Measurements from ENCODE around the gene STS.

Gene STS

DNA sequence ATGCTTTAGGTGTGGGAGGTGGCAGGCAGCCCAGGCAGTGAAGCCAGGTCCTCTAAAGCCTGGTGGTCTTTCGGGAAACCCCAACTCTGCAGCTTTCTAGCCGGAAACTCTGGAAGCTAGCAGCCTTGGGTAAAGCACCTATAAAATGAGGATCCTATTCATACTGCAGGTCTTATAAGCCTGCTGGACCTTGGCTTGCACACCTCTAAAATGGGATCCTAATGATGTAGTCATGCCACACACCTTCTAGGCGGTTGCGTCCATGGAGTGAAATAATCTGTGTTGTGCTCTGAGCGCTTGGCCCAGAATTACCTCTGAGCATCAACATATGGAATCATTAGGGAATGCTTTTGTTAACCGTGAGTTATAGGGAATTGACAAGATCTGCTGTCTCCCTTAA lies 36.0 kb upstream of the STS start:
- Histone ChIP-seq H4K20me1 (no peaks in the 10 kb centered on the region), H3K36me3 (peaks cover 11 to 49% (median 36%) of the 10 kb centered on the region in 11 experiments), H3K4me1 (peaks cover 47 to 88% (median 80%) of the 10 kb centered on the region in 10 experiments), H3K9ac (peak overlapping the region in 8 of 11 experiments; percentile 84 to 89 (median 86); a peak in 16 of 22 replicates), H3K4me2 (peak overlapping the region; percentile 71 to 96 (median 89)), H3K9me3 (replicated peaks in 1 of 11) (peaks cover 0 to 43% (median 29%) of the 10 kb centered on the region in 11 experiments; a peak in 16 of 22 replicates), H3K27me3 (no peaks in the 10 kb centered on the region), H3K27ac (peak overlapping the region in 10 of 11 experiments; percentile 84 to 98 (median 96); a peak in 20 of 22 replicates), H3K4me3 (peak overlapping the region in 5 of 10 experiments; percentile 33 to 49 (median 41); a peak in 9 of 20 replicates)
- no peak for TF ChIP-seq Cebpa-rat (IDR thresholded peaks at IDR 0.05)

DNA sequence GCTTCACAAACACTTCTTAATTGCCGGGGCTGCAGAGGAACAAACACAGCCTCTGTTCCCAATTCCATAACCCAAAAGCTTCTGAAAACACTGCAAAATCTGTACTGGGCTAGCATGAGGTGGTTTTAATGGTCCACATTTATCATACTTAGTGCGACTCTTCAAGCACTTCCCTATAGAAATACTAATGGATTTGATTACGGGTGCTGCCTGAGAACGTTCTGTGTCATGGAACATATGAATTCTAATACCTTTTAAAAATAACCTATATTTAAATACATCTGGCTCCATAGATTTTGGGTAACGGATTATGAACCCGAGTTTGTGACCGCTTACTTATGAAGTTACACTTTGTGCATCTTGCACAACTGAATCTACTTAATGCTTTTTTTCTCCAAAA lies 35.4 kb upstream of the STS start:
- no peaks in the 10 kb centered on the region for H3K27me3 ChIP-seq
- peak overlapping the region in 4 of 10 experiments; percentile 33 to 49 (median 38); a peak in 6 of 20 replicates for H3K4me3 ChIP-seq
- peaks cover 0 to 49% (median 35%) of the 10 kb centered on the region in 11 experiments; a peak in 18 of 22 replicates for H3K9me3 ChIP-seq (replicated peaks in 1 of 11)
- peak overlapping the region; percentile 71 to 96 (median 89); a peak in 21 of 22 replicates for H3K4me2 ChIP-seq
- peaks cover 15 to 55% (median 42%) of the 10 kb centered on the region in 11 experiments for H3K36me3 ChIP-seq
- TF ChIP-seq Cebpa-rat (IDR thresholded peaks at IDR 0.05) = no peak
- peak overlapping the region in 9 of 11 experiments; percentile 91 to 98 (median 96); a peak in 18 of 22 replicates for H3K27ac ChIP-seq
- H4K20me1 ChIP-seq = no peaks in the 10 kb centered on the region
- peak overlapping the region in 7 of 11 experiments; percentile 84 to 89 (median 86); a peak in 15 of 22 replicates for H3K9ac ChIP-seq
- peaks cover 50 to 87% (median 75%) of the 10 kb centered on the region in 10 experiments for H3K4me1 ChIP-seq

DNA sequence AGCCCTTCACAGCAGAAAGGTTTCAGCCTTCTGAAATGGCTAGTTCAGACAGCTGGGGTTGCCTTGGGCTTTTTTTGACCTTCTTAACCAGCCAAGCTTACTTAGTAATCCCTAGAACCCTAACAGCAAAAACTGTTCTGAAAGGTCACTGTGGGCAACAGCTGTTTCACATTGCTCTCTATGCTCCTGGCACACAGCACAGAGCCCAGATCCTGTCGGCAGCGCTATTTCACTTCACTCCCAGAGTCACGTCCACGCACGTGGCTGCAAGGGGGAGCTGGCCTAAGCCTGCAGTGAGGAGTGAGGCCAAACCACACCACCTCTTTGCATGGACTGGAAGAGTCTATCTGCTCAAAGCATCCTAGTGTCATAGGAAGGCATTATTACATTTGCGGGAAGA lies 32.0 kb upstream of the STS start:
- Histone ChIP-seq H3K4me1 (peaks cover 41 to 70% (median 62%) of the 10 kb centered on the region in 10 experiments), H4K20me1 (no peaks in the 10 kb centered on the region), H3K9me3 (replicated peaks in 1 of 11) (peaks cover 0 to 83% (median 57%) of the 10 kb centered on the region in 11 experiments; a peak in 18 of 22 replicates), H3K9ac (no peak overlapping the region), H3K36me3 (peaks cover 15 to 81% (median 59%) of the 10 kb centered on the region in 11 experiments), H3K4me3 (no peak overlapping the region), H3K27me3 (no peaks in the 10 kb centered on the region), H3K4me2 (peak overlapping the region in 6 of 11 experiments; percentile 0 to 26 (median 15); a peak in 4 of 22 replicates), H3K27ac (peak overlapping the region in 6 of 11 experiments; percentile 2 to 94 (median 46); a peak in 10 of 22 replicates)
- TF ChIP-seq Cebpa-rat (IDR thresholded peaks at IDR 0.05) = no peak

DNA sequence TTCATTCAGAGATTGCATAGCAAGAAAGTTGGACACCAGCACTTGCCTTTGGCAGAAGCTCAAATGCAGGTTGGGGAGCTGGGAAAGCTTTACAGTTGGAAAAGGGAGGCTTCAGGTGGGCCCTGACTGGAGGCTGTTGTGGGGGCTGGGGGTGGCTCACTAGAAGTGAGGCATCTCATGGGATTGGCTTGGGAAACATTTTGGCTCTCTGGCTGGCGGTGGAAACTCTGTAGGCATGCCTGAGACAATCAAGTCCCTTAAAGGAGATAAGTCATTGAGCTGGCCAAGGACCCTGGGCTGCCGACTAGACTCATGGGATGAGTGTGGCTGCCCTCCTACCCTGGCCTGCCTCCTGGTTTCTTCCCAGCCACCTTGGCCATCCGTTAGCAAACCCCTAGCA lies 31.4 kb upstream of the STS start:
- Histone ChIP-seq H3K36me3 (peaks cover 15 to 87% (median 60%) of the 10 kb centered on the region in 11 experiments), H3K4me1 (peaks cover 41 to 70% (median 61%) of the 10 kb centered on the region in 10 experiments), H3K9me3 (replicated peaks in 1 of 11) (peaks cover 0 to 86% (median 61%) of the 10 kb centered on the region in 11 experiments; a peak in 18 of 22 replicates), H3K9ac (no peak overlapping the region), H3K27ac (peak overlapping the region in 7 of 11 experiments; percentile 5 to 94 (median 39); a peak in 9 of 22 replicates), H3K4me2 (peak overlapping the region in 4 of 11 experiments; percentile 6 to 30 (median 15); a peak in 2 of 22 replicates), H3K27me3 (no peaks in the 10 kb centered on the region), H3K4me3 (no peak overlapping the region), H4K20me1 (peaks cover 0 to under 1% (median 0%) of the 10 kb centered on the region in 11 experiments; a peak in 1 of 22 replicates)
- no peak for TF ChIP-seq Cebpa-rat (IDR thresholded peaks at IDR 0.05)

DNA sequence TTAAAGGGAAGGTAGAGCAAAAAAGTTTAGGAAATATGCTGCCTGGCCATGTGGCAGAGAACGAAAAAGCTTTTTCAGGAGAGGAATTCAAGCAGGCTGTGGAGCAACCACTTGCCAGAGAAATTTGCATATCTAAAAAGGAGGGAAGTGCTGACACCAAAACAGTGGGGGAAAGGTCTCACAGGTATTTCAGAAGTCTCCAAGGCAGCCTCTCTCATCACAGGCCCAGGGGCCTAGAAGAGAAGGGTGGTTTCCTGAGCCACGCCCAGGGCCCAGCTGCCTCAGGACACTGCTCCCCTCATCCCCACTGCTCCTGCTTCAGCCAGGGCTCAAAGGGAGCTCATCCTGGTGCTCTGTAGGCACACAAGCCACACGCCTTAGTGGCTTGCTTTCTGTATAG lies 29.9 kb upstream of the STS start:
- peaks cover 0 to 5% (median 0%) of the 10 kb centered on the region in 11 experiments; a peak in 1 of 22 replicates for H4K20me1 ChIP-seq
- H3K27ac ChIP-seq = peak overlapping the region in 8 of 11 experiments; percentile 3 to 59 (median 42); a peak in 13 of 22 replicates
- no peaks in the 10 kb centered on the region for H3K27me3 ChIP-seq
- no peak for TF ChIP-seq Cebpa-rat (IDR thresholded peaks at IDR 0.05)
- peak overlapping the region in 2 of 10 experiments; percentile 15 to 28; a peak in 2 of 20 replicates for H3K4me3 ChIP-seq
- peak overlapping the region; percentile 4 to 58 (median 46); a peak in 21 of 22 replicates for H3K4me2 ChIP-seq
- peaks cover 15 to 100% (median 70%) of the 10 kb centered on the region in 11 experiments for H3K36me3 ChIP-seq
- H3K9me3 ChIP-seq (replicated peaks in 1 of 11) = peaks cover 0 to 95% (median 69%) of the 10 kb centered on the region in 11 experiments; a peak in 18 of 22 replicates
- no peak overlapping the region for H3K9ac ChIP-seq
- peaks cover 35 to 65% (median 53%) of the 10 kb centered on the region in 10 experiments for H3K4me1 ChIP-seq

DNA sequence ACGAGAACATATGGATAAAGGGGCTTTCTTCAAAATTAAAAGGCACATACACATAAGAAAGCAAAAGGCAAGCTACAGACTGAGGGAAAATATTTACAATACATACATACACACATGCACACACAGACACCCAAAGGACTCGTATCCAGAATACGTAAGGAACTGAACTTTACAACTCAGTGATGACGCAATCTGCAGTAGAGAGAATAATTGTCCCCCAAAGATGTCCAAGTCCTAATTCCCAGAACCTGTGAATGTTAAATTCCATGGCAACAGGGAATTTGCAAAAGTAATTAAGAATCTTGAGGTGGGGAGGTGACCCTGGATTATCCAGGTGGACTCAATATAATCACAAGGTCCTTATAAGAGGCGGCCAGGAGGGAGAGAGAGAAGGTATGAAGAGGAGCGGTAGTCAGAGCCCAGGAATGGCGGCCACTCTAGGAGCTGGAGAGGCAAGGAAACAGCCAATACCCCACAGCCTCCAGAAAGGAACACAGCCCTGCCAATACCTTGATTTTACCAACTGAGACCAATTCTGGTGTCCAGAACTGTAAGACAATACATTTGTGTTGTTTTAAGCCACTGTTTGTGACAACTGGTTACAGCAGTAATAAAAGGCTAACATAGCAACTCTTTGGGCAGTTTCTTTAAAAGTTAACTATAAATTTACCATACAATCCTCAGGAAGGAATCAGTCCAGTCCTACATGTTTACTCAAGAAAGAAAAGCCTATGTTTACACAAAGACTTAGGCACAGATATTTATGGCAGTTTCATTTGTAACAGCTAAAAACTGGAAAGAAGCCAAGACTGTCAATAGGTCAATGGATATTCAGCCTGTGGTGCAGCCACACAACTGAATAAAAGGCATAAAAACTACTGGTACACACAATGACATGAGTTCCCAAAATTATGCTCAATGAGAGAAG lies 27.3 kb upstream of the STS start:
- H3K27ac ChIP-seq = peak overlapping the region in 7 of 11 experiments; percentile 1 to 17 (median 11); a peak in 7 of 22 replicates

DNA sequence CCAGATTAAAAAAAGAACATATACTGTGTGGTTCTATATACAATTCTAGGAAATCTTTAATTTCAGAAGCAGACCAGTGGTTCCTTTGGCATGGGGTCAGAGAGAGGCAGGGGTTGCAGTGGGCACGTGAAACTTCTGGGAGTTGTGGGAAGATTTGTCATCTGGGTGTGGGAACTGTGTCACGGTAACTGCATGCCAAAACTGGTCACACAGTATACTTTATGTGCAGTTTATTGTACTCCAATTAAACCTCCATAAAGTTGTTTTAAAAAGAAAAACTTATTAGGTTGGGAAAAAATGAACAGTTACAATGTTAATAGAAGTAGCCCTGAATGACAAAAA lies 26.7 kb upstream of the STS start:
- Histone ChIP-seq H3K9me3 (replicated peaks in 1 of 11) (peaks cover 24 to 97% (median 78%) of the 10 kb centered on the region in 11 experiments), H3K36me3 (peaks cover 18 to 98% (median 63%) of the 10 kb centered on the region in 11 experiments), H3K27me3 (no peaks in the 10 kb centered on the region), H3K4me1 (peaks cover 28 to 50% (median 40%) of the 10 kb centered on the region in 10 experiments), H3K9ac (no peak overlapping the region), H3K27ac (peak overlapping the region in 5 of 11 experiments; percentile 5 to 16 (median 9); a peak in 3 of 22 replicates), H3K4me3 (no peak overlapping the region), H4K20me1 (peaks cover 0 to 5% (median 0%) of the 10 kb centered on the region in 11 experiments; a peak in 1 of 22 replicates), H3K4me2 (peak overlapping the region; percentile 8 to 47 (median 27); a peak in 15 of 22 replicates)
- no peak for TF ChIP-seq Cebpa-rat (IDR thresholded peaks at IDR 0.05)

More for the DNA sequence above, 27.3 kb upstream of the STS start:
- H3K4me3 ChIP-seq = no peak overlapping the region
- H3K4me2 ChIP-seq = peak overlapping the region; percentile 8 to 47 (median 33); a peak in 14 of 22 replicates
- H4K20me1 ChIP-seq = peaks cover 0 to 5% (median 0%) of the 10 kb centered on the region in 11 experiments; a peak in 1 of 22 replicates
- H3K9me3 ChIP-seq (replicated peaks in 1 of 11) = peaks cover 17 to 96% (median 76%) of the 10 kb centered on the region in 11 experiments
- no peak overlapping the region for H3K9ac ChIP-seq
- H3K27me3 ChIP-seq = no peaks in the 10 kb centered on the region
- H3K36me3 ChIP-seq = peaks cover 13 to 98% (median 61%) of the 10 kb centered on the region in 11 experiments
- H3K4me1 ChIP-seq = peaks cover 34 to 56% (median 44%) of the 10 kb centered on the region in 10 experiments
- peak in 5 of 11 experiments; percentile 27 to 71 (median 44); a peak in 6 of 22 replicates for TF ChIP-seq Cebpa-rat (IDR thresholded peaks at IDR 0.05)

DNA sequence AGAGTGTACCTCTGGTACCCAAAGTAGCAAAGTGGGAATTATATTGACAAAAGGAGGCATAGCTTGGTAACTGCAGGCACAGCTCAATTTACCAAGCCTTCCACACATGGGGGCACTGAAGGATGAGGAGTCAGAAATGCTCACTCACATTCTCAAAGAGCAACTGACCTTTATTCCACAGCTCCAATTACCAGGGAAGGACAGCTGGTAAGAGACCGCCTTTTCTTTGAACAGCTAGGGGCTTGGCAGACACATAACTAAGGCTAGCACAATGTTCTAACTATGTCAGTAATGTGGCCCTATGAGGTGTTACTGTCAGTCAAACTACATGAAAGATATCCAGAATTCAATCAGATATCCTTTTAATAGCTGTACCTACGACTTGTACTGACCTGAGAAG lies 20.5 kb upstream of the STS start:
- no peak overlapping the region for H3K4me2 ChIP-seq
- no peak for TF ChIP-seq Cebpa-rat (IDR thresholded peaks at IDR 0.05)
- H3K9ac ChIP-seq = no peak overlapping the region
- H4K20me1 ChIP-seq = no peaks in the 10 kb centered on the region; a peak in 1 of 22 replicates
- peaks cover 46 to 99% (median 84%) of the 10 kb centered on the region in 11 experiments for H3K36me3 ChIP-seq
- no peak overlapping the region for H3K27ac ChIP-seq
- no peak overlapping the region for H3K4me3 ChIP-seq
- H3K9me3 ChIP-seq (replicated peaks in 1 of 11) = peaks cover 67 to 100% (median 93%) of the 10 kb centered on the region in 11 experiments
- H3K27me3 ChIP-seq = no peaks in the 10 kb centered on the region
- H3K4me1 ChIP-seq = peaks cover 0 to 6% (median under 1%) of the 10 kb centered on the region in 10 experiments; a peak in 7 of 20 replicates

Measured in BLaER1 treated with 17β-estradiol and CSF1 and Interleukin-3, amounts not matched to agents 10 nM and 100 nM (cell line).